Stomach (tissue), 9 donors: ENCODE results near the gene CAPNS2. TPM values are rescaled to one million over a fixed set of nuclear protein-coding genes. Genes with fewer than 3 reads are reported as not detected.
"Not testable (repeated sequence)": the region's sequence is repeated elsewhere in the genome, so short reads cannot be mapped to it uniquely, and the experiment has no call there.

ENCODE experiments used
- DNase-seq, 2 donors: peaks; one replicate each; pipeline versions ENCODE4 v3.0.0 to v3.0.0-alpha.2; 2013 to 2019
- H3K27ac ChIP-seq, 5 donors: fragments of 200-600 bp in 4 of 5; sonication (generic) in 4 of 5; one replicate each; pipeline ENCODE4 v1.5.1; 2013 to 2019; ENCODE audit warnings: mild to moderate bottlenecking in 1 of 5, moderate library complexity in 1 of 5
- H3K27me3 ChIP-seq, 3 donors: fragments of 200-600 bp; sonication (generic); one replicate each; pipeline ENCODE4 v1.5.1; 2017 to 2019; ENCODE audit warnings: mixed run types in 1 of 3
- H3K36me3 ChIP-seq, 4 donors: fragments of 200-600 bp; sonication (generic); 1 replicate in 3 of 4; 2 replicates in 1 of 4; pipeline ENCODE4 v1.5.1; 2016 to 2019
- H3K4me1 ChIP-seq, 4 donors: fragments of 200-600 bp; sonication (generic); one replicate each; pipeline ENCODE4 v1.5.1; 2016 to 2019
- H3K4me3 ChIP-seq, 4 donors: fragments of 200-600 bp; sonication (generic) in 3 of 4; one replicate each; pipeline ENCODE4 v1.5.1; 2016 to 2019; ENCODE audit warnings: mild to moderate bottlenecking in 1 of 4
- H3K9me3 ChIP-seq, 4 donors: fragments of 200-600 bp; sonication (generic); one replicate each; pipeline ENCODE4 v1.5.1; 2016 to 2019
- CTCF ChIP-seq, 7 experiments: fragments of 450-650 bp in 4 of 7; fragments of 200-600 bp in 3 of 7; sonication (generic) in 3 of 7; IDR thresholded peaks; one replicate each; pipeline ENCODE4 v1.5.1; 2016 to 2019; ENCODE audit warnings: antibody characterized with exemption in 7 of 7, control low read depth in 2 of 7, mild to moderate bottlenecking in 1 of 7
- EP300 ChIP-seq: sonication (generic); formaldehyde crosslinking; IDR thresholded peaks from one replicate; pipeline ENCODE4 v1.6.1; 2017; ENCODE audit warnings: antibody characterized with exemption
- POLR2A ChIP-seq, 4 donors: fragments of 450-650 bp; IDR thresholded peaks; one replicate each; pipeline ENCODE4 v1.6.1; 2016; ENCODE audit warnings: antibody characterized with exemption in 4 of 4, control low read depth in 2 of 4, mild to moderate bottlenecking in 1 of 4, moderate library complexity in 1 of 4
- POLR2AphosphoS5 ChIP-seq, 3 donors: sonication (generic); formaldehyde crosslinking; IDR thresholded peaks; one replicate each; pipeline ENCODE4 v1.6.1; 2016; ENCODE audit warnings: antibody characterized with exemption in 3 of 3
- WGBS, 5 donors: extraction: QIAGEN DNeasy Blood & Tissue Kit in 3 of 5; methylation state at CpG; one replicate each; pipeline versions ENCODE4 v1.1.5 to v1.1.7; 2013 to 2018; 5-methylcytosine and 5-hydroxymethylcytosine counted together
- intact Hi-C: fragments of 100-400 bp; cut with DNase I; formaldehyde crosslinking; loops from one replicate; pipeline ENCODE4 v1.15.1; 2023; ENCODE audit warnings: low total_unique reads
- polyA plus RNA-seq, 3 donors: library from polyadenylated mRNA; stranded (reverse); fragments of 200-250 nt; gene quantifications; one replicate each; pipeline ENCODE4 v1.2.3, GENCODE V29; 2013
- total RNA-seq, 5 donors: library from RNA; depleted of rRNA; stranded (reverse); fragments of >200 nt; gene quantifications; one replicate each; pipeline versions ENCODE4 v1.1.0 to v1.2.3, GENCODE V29; 2014 to 2016
- donor health status: healthy with polysubstance abuse.
- donor health status: Bipolar disorder and iron deficiency.
- donor health status: healthy.

CAPNS2 gene
- total and polyA plus RNA-seq, 8 donors = 0.73 to 44.2 TPM; not detected in 6

GRCh38 chr16:55613613-55614335 is 47.3 kb downstream of the CAPNS2 start:
- intact Hi-C loops = no loop called here
- H3K36me3 ChIP-seq = no peaks in the 10 kb centered on the region
- peaks cover 0 to 8% (median 3%) of the 10 kb centered on the region in 4 donors for H3K9me3 ChIP-seq
- no peak overlapping the region for H3K27ac ChIP-seq
- peaks cover 0 to 9% (median 0%) of the 10 kb centered on the region in 3 donors for H3K27me3 ChIP-seq
- no peak for DNase-seq
- no peak overlapping the region for H3K4me3 ChIP-seq
- TF ChIP-seq EP300 (no peak), POLR2A (IDR thresholded peaks at IDR 0.05) (no peak), CTCF (IDR thresholded peaks at IDR 0.05) (no peak), POLR2AphosphoS5 (IDR thresholded peaks at IDR 0.05) (no peak)
- H3K4me1 ChIP-seq = no peaks in the 10 kb centered on the region
- 68 to 74% (median 71%) methylated on average over 6 of the region's 6 CpGs for WGBS, 5 donors

GRCh38 chr16:55615071-55615470 is 48.6 kb downstream of the CAPNS2 start:
- no peak overlapping the region for H3K4me3 ChIP-seq
- intact Hi-C loops = no loop called here
- 61 to 90% (median 82%) methylated on average over 3 of the region's 3 CpGs for WGBS, 5 donors
- H3K4me1 ChIP-seq = no peaks in the 10 kb centered on the region
- no peaks in the 10 kb centered on the region for H3K36me3 ChIP-seq
- no peak overlapping the region for H3K27ac ChIP-seq
- peaks cover 0 to 9% (median 0%) of the 10 kb centered on the region in 3 donors for H3K27me3 ChIP-seq
- no peak for DNase-seq
- H3K9me3 ChIP-seq = peaks cover 0 to 8% (median 3%) of the 10 kb centered on the region in 4 donors
- TF ChIP-seq POLR2A (IDR thresholded peaks at IDR 0.05) (no peak), EP300 (no peak), POLR2AphosphoS5 (IDR thresholded peaks at IDR 0.05) (no peak), CTCF (IDR thresholded peaks at IDR 0.05) (no peak)

- H3K27me3 ChIP-seq, H3K4me3 ChIP-seq, intact Hi-C loops, H3K4me1 ChIP-seq, H3K36me3 ChIP-seq, DNase-seq, H3K9me3 ChIP-seq, H3K27ac ChIP-seq: not testable (repeated sequence)
- WGBS, 5 donors = 80 to 91% (median 84%) methylated on average over 10 to 11 of the region's 11 CpGs
Observed at GRCh38 chr16:55615670-55616069, 49.2 kb downstream of the CAPNS2 start.

Other genes starting within 250 kb of the CAPNS2 start
- not detected for gene IRX6, start 242.5 kb upstream of the CAPNS2 start, total RNA-seq
- gene IRX6, start 242.5 kb upstream of the CAPNS2 start, polyA plus RNA-seq = under 1 TPM in 1 of 3 donors, not detected in 2; 0.10 TPM
- 100 to 1,000 TPM in 4 of 5 donors, 10 to 100 TPM in 1; 67.9 to 206 (median 142) TPM for gene MMP2, start 87.5 kb upstream of the CAPNS2 start, total RNA-seq
- gene MMP2, start 87.5 kb upstream of the CAPNS2 start, polyA plus RNA-seq = 10 to 100 TPM; 17.7 to 67.9 (median 39.6) TPM
- gene LPCAT2, start 57.6 kb upstream of the CAPNS2 start, total RNA-seq = 10 to 100 TPM in 3 of 5 donors, 1 to 10 TPM in 1, not detected in 1; 1.4 to 36.2 (median 13.1) TPM
- gene LPCAT2, start 57.6 kb upstream of the CAPNS2 start, polyA plus RNA-seq = 1 to 10 TPM; 3.7 to 6.6 (median 6.5) TPM
- gene SLC6A2, start 89.3 kb downstream of the CAPNS2 start, total RNA-seq = under 1 TPM in 1 of 5 donors, not detected in 4; 0.73 TPM
- under 1 TPM in 1 of 3 donors, not detected in 2; 0.13 TPM for gene SLC6A2, start 89.3 kb downstream of the CAPNS2 start, polyA plus RNA-seq